ENCODE data around the gene PRPF8. TPM values are rescaled to one million over a fixed set of nuclear protein-coding genes. Genes with fewer than 3 reads are reported as not detected.

Gene PRPF8
- total RNA-seq, 1 donor from 2014 or later, result 57.7 TPM

DNA sequence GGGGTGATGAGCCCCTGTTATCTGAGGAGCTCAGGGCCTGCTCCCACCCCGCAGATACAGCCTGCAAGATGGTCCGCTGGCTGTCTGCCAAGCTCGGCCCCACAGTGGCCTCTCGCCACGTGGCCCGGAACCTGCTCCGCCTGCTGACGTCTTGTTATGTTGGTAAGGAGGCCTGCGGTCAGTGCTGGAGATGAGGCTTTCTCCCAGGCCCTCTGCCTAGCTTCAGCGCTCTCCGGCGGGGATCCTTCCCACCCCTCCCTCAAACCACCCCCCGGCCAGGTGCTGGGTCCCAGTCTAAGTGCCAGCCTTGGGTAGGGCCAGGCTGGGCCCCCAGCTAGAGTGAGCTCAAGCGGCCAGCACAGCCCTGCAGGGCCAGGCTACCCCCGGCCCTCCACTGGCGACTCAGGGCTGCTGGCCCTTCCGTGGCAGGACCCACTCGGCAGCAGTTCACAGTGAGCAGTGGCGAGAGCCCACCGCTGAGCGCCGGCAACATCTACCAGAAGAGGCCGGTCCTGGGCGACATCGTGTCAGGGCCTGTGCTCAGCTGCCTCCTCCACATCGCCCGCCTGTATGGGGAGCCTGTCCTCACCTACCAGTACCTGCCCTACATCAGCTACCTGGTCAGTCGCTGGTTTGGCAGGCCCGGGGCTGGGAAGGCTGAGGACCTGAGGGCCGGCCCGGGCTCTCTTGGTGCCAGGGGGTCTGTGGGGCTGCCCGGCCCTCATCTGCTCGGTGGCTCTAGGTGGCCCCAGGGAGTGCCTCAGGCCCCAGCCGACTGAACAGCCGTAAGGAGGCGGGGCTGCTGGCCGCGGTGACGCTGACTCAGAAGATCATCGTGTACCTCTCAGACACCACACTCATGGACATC, 45.9 kb upstream of the PRPF8 start:
- H3K36me3 ChIP-seq (ENCODE audit: control insufficient read depth, insufficient read depth, low read length), result peaks cover 19% of the 10 kb centered on the region

DNA sequence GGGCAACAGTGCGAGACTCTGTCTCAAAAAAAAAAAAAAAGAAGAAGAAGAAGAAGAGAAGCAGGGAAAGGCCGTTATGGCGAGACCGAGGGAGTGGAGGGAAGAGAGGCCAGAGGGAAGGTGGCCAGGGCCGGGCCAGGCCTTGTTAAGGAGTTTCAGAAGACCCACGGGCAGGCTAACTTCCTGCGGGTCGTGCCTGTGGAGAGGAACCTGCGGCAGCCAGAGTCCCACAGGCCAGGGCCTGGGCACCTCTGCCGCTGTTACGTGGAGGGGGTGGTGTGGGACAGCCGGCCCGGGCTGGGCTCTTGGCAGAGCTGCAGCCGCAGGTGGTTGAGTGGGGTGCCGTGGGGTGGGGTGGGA, 45.3 kb upstream of the PRPF8 start:
- TF ChIP-seq CTCF (IDR thresholded peaks at IDR 0.05; ENCODE audit: insufficient read depth, low read length, severe bottlenecking), result no peak
- Histone ChIP-seq H3K36me3 (ENCODE audit: control insufficient read depth, insufficient read depth, low read length) (peaks cover 19% of the 10 kb centered on the region), H3K4me3 (ENCODE audit: low read depth, low read length) (no peak overlapping the region), H3K27me3 (ENCODE audit: control insufficient read depth, insufficient read depth, low read length) (no peaks in the 10 kb centered on the region)
- DNase-seq (ENCODE audit: low read depth) (no peak), FAIRE-seq (no peak)

More for the DNA sequence above, 45.9 kb upstream of the PRPF8 start:
- no peak for TF ChIP-seq CTCF (IDR thresholded peaks at IDR 0.05; ENCODE audit: insufficient read depth, low read length, severe bottlenecking)
- Histone ChIP-seq H3K4me3 (ENCODE audit: low read depth, low read length) (no peak overlapping the region), H3K27me3 (ENCODE audit: control insufficient read depth, insufficient read depth, low read length) (no peaks in the 10 kb centered on the region)
- DNase-seq (ENCODE audit: low read depth), result peak; percentile 64
- no peak for FAIRE-seq

- no peak for TF ChIP-seq CTCF (IDR thresholded peaks at IDR 0.05; ENCODE audit: insufficient read depth, low read length, severe bottlenecking)
- H3K4me3 ChIP-seq (ENCODE audit: low read depth, low read length), result no peak overlapping the region
- no peak for DNase-seq (ENCODE audit: low read depth)
- no peaks in the 10 kb centered on the region for H3K27me3 ChIP-seq (ENCODE audit: control insufficient read depth, insufficient read depth, low read length)
- FAIRE-seq, result no peak
- H3K36me3 ChIP-seq (ENCODE audit: control insufficient read depth, insufficient read depth, low read length), result peaks cover 15% of the 10 kb centered on the region
Measured at GRCh38 chr17:1727876-1728630, 43.4 kb upstream of the PRPF8 start.

DNA sequence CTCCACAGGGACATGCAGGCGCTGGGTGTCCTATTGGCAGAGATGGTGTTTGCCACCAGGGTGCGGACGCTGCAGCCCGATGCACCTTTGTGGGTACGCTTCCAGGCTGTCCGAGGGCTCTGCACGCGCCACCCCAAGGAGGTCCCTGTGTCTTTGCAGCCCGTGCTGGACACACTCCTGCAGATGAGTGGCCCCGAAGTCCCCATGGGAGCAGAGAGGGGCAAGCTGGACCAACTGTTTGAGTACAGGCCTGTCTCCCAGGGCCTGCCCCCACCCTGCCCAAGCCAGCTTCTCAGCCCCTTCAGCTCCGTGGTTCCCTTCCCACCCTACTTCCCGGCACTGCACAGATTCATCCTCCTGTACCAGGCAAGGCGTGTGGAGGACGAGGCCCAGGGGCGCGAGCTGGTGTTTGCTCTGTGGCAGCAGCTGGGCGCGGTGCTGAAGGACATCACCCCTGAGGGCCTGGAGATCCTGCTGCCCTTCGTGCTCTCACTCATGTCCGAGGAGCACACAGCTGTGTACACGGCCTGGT, 42.7 kb upstream of the PRPF8 start:
- FAIRE-seq (no peak), DNase-seq (ENCODE audit: low read depth) (no peak)
- no peak overlapping the region for H3K4me3 ChIP-seq (ENCODE audit: low read depth, low read length)
- no peaks in the 10 kb centered on the region for H3K27me3 ChIP-seq (ENCODE audit: control insufficient read depth, insufficient read depth, low read length)
- TF ChIP-seq CTCF (IDR thresholded peaks at IDR 0.05; ENCODE audit: insufficient read depth, low read length, severe bottlenecking), result no peak
- H3K36me3 ChIP-seq (ENCODE audit: control insufficient read depth, insufficient read depth, low read length), result peaks cover 11% of the 10 kb centered on the region

- no peak for FAIRE-seq
Measured at GRCh38 chr17:1726626-1727257, 42.1 kb upstream of the PRPF8 start.

More at GRCh38 chr17:1726626-1727257, 42.1 kb upstream of the PRPF8 start:
- H3K27me3 ChIP-seq (ENCODE audit: control insufficient read depth, insufficient read depth, low read length), result no peaks in the 10 kb centered on the region
- no peak for TF ChIP-seq CTCF (IDR thresholded peaks at IDR 0.05; ENCODE audit: insufficient read depth, low read length, severe bottlenecking)
- DNase-seq (ENCODE audit: low read depth), result no peak
- peaks cover 11% of the 10 kb centered on the region for H3K36me3 ChIP-seq (ENCODE audit: control insufficient read depth, insufficient read depth, low read length)
- H3K4me3 ChIP-seq (ENCODE audit: low read depth, low read length), result no peak overlapping the region
